SU-DHL-6 (cell line): Measurements from ENCODE around the gene SLC7A4.

Experiments used
- CTCF ChIP-seq: fragments of 200-600 bp; sonication (generic); IDR thresholded peaks from one replicate; pipeline ENCODE4 v1.5.1; 2017; ENCODE audit warnings: antibody characterized with exemption, mild to moderate bottlenecking, low read length, moderate library complexity; ENCODE audit not compliant: insufficient read depth, poor library complexity, severe bottlenecking
- EZH2phosphoT487 ChIP-seq: fragments of 200-600 bp; sonication (generic), shearing (Covaris generic); conservative IDR thresholded peaks from 2 replicates; pipeline ENCODE4 v1.6.1; 2018; ENCODE audit warnings: mild to moderate bottlenecking, antibody characterized with exemption, low read length, moderate library complexity, mixed read lengths

- TF ChIP-seq CTCF (no peak), EZH2phosphoT487 (no peak)
Observed at GRCh38 chr22:21068681-21069276, 36.4 kb upstream of the SLC7A4 start.
